H1 (cell line): Measurements from ENCODE around the gene NTNG2. TPM values are rescaled to one million over a fixed set of nuclear protein-coding genes. Genes with fewer than 3 reads are reported as not detected.
A peak's percentile ranks its signal among the peaks of the same experiment; 100 is the strongest.

ENCODE experiments used
- CTCF ChIA-PET: fragments of 300-600 bp; sonication (Branson Sonifier 250); formaldehyde crosslinking; loops from one replicate; lab custom pipeline; 2021; ENCODE audit not compliant: partially characterized antibody; lab: Charles Lee
- POLR2A ChIA-PET: fragments of 300-600 bp; sonication (Branson Sonifier 250); formaldehyde crosslinking; loops from one replicate; lab custom pipeline; 2021; ENCODE audit warnings: inconsistent platforms; ENCODE audit not compliant: partially characterized antibody; lab: Charles Lee
- DNase-seq, 2 experiments: peaks; one replicate each; pipeline versions ENCODE4 v3.0.0 to v3.0.0-alpha.2; 2010 to 2022; ENCODE audit warnings: low spot score in 2 of 2, low read depth in 1 of 2, mixed read lengths in 1 of 2
- FAIRE-seq: peaks from 2 replicates; lab custom pipeline; 2011; peaks lifted over from hg19 to GRCh38; lab: Jason Lieb, UNC
- H2AFZ ChIP-seq: 2 replicates; pipeline ENCODE4 v1.8.1; 2012; ENCODE audit warnings: low read length, inconsistent platforms
- H2AK5ac ChIP-seq: 2 replicates; pipeline ENCODE4 v1.6.1; 2013; ENCODE audit warnings: low read depth, low read length
- H2BK120ac ChIP-seq: replicated peaks from 2 replicates; pipeline ENCODE3; 2013; ENCODE audit warnings: low read depth, low read length, inconsistent platforms
- H2BK12ac ChIP-seq: 2 replicates; pipeline ENCODE4 v1.6.1; 2013; ENCODE audit warnings: low read depth, low read length
- H2BK15ac ChIP-seq: 2 replicates; pipeline ENCODE4 v1.6.1; 2013; ENCODE audit warnings: low read length
- H2BK20ac ChIP-seq: 2 replicates; pipeline ENCODE4 v1.6.1; 2013; ENCODE audit warnings: low read length
- H2BK5ac ChIP-seq: 2 replicates; pipeline ENCODE4 v1.6.1; 2013; ENCODE audit warnings: low read depth, low read length
- H3K14ac ChIP-seq: 2 replicates; pipeline ENCODE4 v1.6.1; 2013; ENCODE audit warnings: inconsistent platforms; ENCODE audit not compliant: insufficient read length
- H3K18ac ChIP-seq: 2 replicates; pipeline ENCODE4 v1.6.1; 2013; ENCODE audit warnings: low read length; ENCODE audit errors: extremely low read depth
- H3K23ac ChIP-seq: 2 replicates; pipeline ENCODE4 v1.6.1; 2013; ENCODE audit warnings: inconsistent platforms; ENCODE audit not compliant: insufficient read length
- H3K23me2 ChIP-seq: 2 replicates; pipeline ENCODE4 v1.6.1; 2013; ENCODE audit warnings: low read depth, low read length
- H3K27ac ChIP-seq: 2 replicates; pipeline ENCODE4 v1.6.1; 2011; ENCODE audit warnings: low read depth, low read length, inconsistent platforms
- H3K27me3 ChIP-seq, 4 experiments: replicated peaks in 1 of 4; 1 replicate in 1 of 4; 2 replicates in 3 of 4; pipeline versions ENCODE4 v1.6.1 to v1.8.1; 2011 to 2013; ENCODE audit warnings: low read length in 3 of 4, mild to moderate bottlenecking in 3 of 4, inconsistent platforms in 2 of 4, mixed read lengths in 2 of 4, moderate library complexity in 1 of 4; ENCODE audit not compliant: control insufficient read depth in 3 of 4, insufficient read depth in 3 of 4; ENCODE audit errors: extremely low read depth in 1 of 4
- H3K36me3 ChIP-seq, 4 experiments: 2 replicates each; pipeline versions ENCODE4 v1.6.1 to v1.8.1; 2011 to 2013; ENCODE audit warnings: mild to moderate bottlenecking in 4 of 4, low read length in 3 of 4, moderate library complexity in 2 of 4, control low read depth in 1 of 4, inconsistent platforms in 1 of 4; ENCODE audit not compliant: insufficient read depth in 4 of 4, control insufficient read depth in 2 of 4
- H3K4ac ChIP-seq: replicated peaks from 2 replicates; pipeline ENCODE3; 2013; ENCODE audit warnings: low read length, low read depth, mixed read lengths, inconsistent platforms; ENCODE audit not compliant: insufficient read length
- H3K4me1 ChIP-seq, 4 experiments: replicated peaks in 1 of 4; 1 replicate in 1 of 4; 2 replicates in 3 of 4; pipeline versions ENCODE4 v1.6.1 to v1.8.1; 2011 to 2013; ENCODE audit warnings: low read length in 3 of 4, inconsistent platforms in 2 of 4, mixed read lengths in 1 of 4; ENCODE audit not compliant: insufficient read depth in 4 of 4, control insufficient read depth in 3 of 4
- H3K4me2 ChIP-seq, 2 experiments: 2 replicates each; pipeline versions ENCODE4 v1.6.1 to v1.8.1; 2011 to 2013; ENCODE audit warnings: low read depth in 2 of 2, low read length in 2 of 2, control low read depth in 1 of 2, inconsistent platforms in 1 of 2, mild to moderate bottlenecking in 1 of 2; ENCODE audit not compliant: insufficient read depth in 1 of 2
- H3K4me3 ChIP-seq, 4 experiments: fragments of 200-600, 300-600 bp in 1 of 4; sonication (generic), shearing (Covaris generic), sonication (Bioruptor Twin) in 1 of 4; 2 replicates each; pipeline versions ENCODE4 v1.5.1 to v1.8.1; 2011 to 2016; ENCODE audit warnings: low read length in 4 of 4, low read depth in 3 of 4, control low read depth in 2 of 4, inconsistent platforms in 2 of 4, mild to moderate bottlenecking in 2 of 4, mixed read lengths in 1 of 4, moderate library complexity in 1 of 4; ENCODE audit not compliant: insufficient read depth in 2 of 4; ENCODE audit errors: extremely low read depth in 1 of 4
- H3K56ac ChIP-seq: replicated peaks from 2 replicates; pipeline ENCODE3; 2013; ENCODE audit warnings: low read depth, mild to moderate bottlenecking, mixed read lengths, low read length, inconsistent platforms; ENCODE audit not compliant: insufficient read length
- H3K79me1 ChIP-seq: 2 replicates; pipeline ENCODE4 v1.6.1; 2013; ENCODE audit warnings: low read depth, low read length, control low read depth
- H3K79me2 ChIP-seq, 2 experiments: 2 replicates each; pipeline versions ENCODE4 v1.6.1 to v1.8.1; 2012 to 2013; ENCODE audit warnings: low read length in 2 of 2, mild to moderate bottlenecking in 2 of 2, inconsistent platforms in 1 of 2; ENCODE audit not compliant: insufficient read depth in 2 of 2, control insufficient read depth in 1 of 2
- H3K9ac ChIP-seq, 4 experiments: replicated peaks in 1 of 4; 1 replicate in 1 of 4; 2 replicates in 3 of 4; pipeline versions ENCODE4 v1.6.1 to v1.8.1; 2011 to 2013; ENCODE audit warnings: low read depth in 3 of 4, low read length in 3 of 4, control low read depth in 2 of 4, mild to moderate bottlenecking in 2 of 4, moderate library complexity in 2 of 4, inconsistent platforms in 1 of 4; ENCODE audit errors: extremely low read depth in 1 of 4
- H3K9me3 ChIP-seq, 2 experiments: 2 replicates each; pipeline versions ENCODE4 v1.6.1 to v1.8.1; 2012 to 2013; ENCODE audit warnings: mild to moderate bottlenecking in 2 of 2, moderate library complexity in 2 of 2, control low read depth in 1 of 2, inconsistent platforms in 1 of 2, low read depth in 1 of 2, low read length in 1 of 2, mixed read lengths in 1 of 2; ENCODE audit not compliant: insufficient read depth in 2 of 2
- H4K20me1 ChIP-seq, 2 experiments: replicated peaks in 1 of 2; 2 replicates each; pipeline versions ENCODE3 to v1.8.1; 2011 to 2013; ENCODE audit warnings: inconsistent platforms in 2 of 2, low read length in 2 of 2, mild to moderate bottlenecking in 1 of 2; ENCODE audit not compliant: insufficient read depth in 2 of 2, control insufficient read depth in 1 of 2
- H4K5ac ChIP-seq: 2 replicates; pipeline ENCODE4 v1.6.1; 2013; ENCODE audit warnings: low read length, low read depth, mixed read lengths, inconsistent platforms; ENCODE audit not compliant: insufficient read length
- H4K8ac ChIP-seq: 2 replicates; pipeline ENCODE4 v1.8.0; 2013; ENCODE audit warnings: mild to moderate bottlenecking, moderate library complexity, low read length, inconsistent platforms; ENCODE audit not compliant: insufficient read depth; ENCODE audit errors: extremely low read depth
- H4K91ac ChIP-seq: replicated peaks from 2 replicates; pipeline ENCODE3; 2013; ENCODE audit warnings: low read length, mixed read lengths, inconsistent platforms; ENCODE audit not compliant: insufficient read length
- EGR1 ChIP-seq: IDR thresholded peaks from 2 replicates; pipeline ENCODE4 v1.6.1; 2011; ENCODE audit warnings: low read depth, low read length, borderline replicate concordance
- GABPA ChIP-seq: IDR thresholded peaks from 2 replicates; pipeline ENCODE4 v1.6.1; 2011; ENCODE audit warnings: mild to moderate bottlenecking, low read length, moderate library complexity, borderline replicate concordance; ENCODE audit not compliant: insufficient read depth
- HDAC2 ChIP-seq, 2 experiments: fragments of 300-600 bp in 1 of 2; sonication (generic) in 1 of 2; IDR thresholded peaks; 2 replicates each; pipeline ENCODE4 v1.6.1; 2011 to 2012; ENCODE audit warnings: low read depth in 2 of 2, low read length in 2 of 2, mild to moderate bottlenecking in 2 of 2, moderate library complexity in 2 of 2, borderline replicate concordance in 1 of 2, inconsistent platforms in 1 of 2
- SP2 ChIP-seq: IDR thresholded peaks from 2 replicates; pipeline ENCODE4 v1.6.1; 2012; ENCODE audit warnings: mild to moderate bottlenecking, low read length, inconsistent platforms
- TEAD4 ChIP-seq: IDR thresholded peaks from 2 replicates; pipeline ENCODE4 v1.6.1; 2012; ENCODE audit warnings: low read depth, low read length, inconsistent platforms, mixed read lengths
- WGBS, 2 experiments: shearing (Covaris generic) in 1 of 2; methylation state at CpG; one replicate each; pipeline versions ENCODE4 v1.1.6 to v1.1.7; 2013 to 2015; ENCODE audit warnings: low lambda C conversion rate in 2 of 2, mixed read lengths in 2 of 2, inconsistent platforms in 1 of 2, low coverage in 1 of 2, missing lambda C conversion rate in 1 of 2; ENCODE audit not compliant: insufficient replicate concordance in 2 of 2, insufficient coverage in 1 of 2, insufficient read length in 1 of 2; ENCODE audit errors: extremely low coverage in 1 of 2, missing lambda C conversion rate in 1 of 2; 5-methylcytosine and 5-hydroxymethylcytosine counted together
- polyA plus RNA-seq, 7 experiments: library from polyadenylated mRNA; depleted of rRNA in 3 of 7; stranded (reverse) in 5 of 7; unstranded in 2 of 7; fragments of >200 nt in 5 of 7; fragments of 200-250 nt in 2 of 7; gene quantifications; 1 replicate in 5 of 7; 2 replicates in 1 of 7; 4 replicates in 1 of 7; pipeline versions ENCODE4 v1.2.1 to v1.2.3, GENCODE V29; 2011 to 2013; ENCODE audit warnings: missing spikeins in 2 of 7, mixed read lengths in 2 of 7
- total RNA-seq: library from RNA; stranded (reverse); fragmentation: NEBNext Ultra II Directional; extraction: Animal tissue kit (Norgen Biotek cat#: 25700); gene quantifications from 2 replicates; pipeline ENCODE4 v1.2.1, GENCODE V29; 2021

NTNG2 gene
- total and polyA plus RNA-seq, 2 of the 8 experiments (the other 6 are each of a cell fraction or from before 2014, with no cell fraction given), result 1.4 to 1.5 TPM

DNA sequence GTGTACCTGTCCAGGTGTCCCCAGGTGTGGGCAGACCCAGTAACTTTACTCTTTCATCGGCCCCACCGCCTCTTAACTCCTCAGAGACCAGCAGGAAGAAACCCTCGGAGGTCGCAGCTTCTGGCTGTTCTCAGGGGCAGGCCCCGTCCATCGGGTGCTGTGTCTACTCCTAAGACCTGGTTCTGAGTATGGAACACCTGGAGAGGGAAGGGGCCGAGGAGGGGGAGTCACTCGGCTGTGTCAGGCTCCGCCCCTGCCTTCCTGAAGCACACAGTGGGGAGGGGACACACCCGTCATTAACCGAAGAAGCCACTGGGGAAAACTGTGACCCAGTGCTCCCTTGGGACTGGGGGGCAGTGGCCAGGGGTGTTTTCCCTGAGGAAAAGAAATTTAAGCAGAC, 22.3 kb downstream of the NTNG2 start:
- Histone ChIP-seq H4K8ac (no peak overlapping the region), H4K91ac (no peak overlapping the region), H3K4me1 (peaks cover 8 to 53% (median 35%) of the 10 kb centered on the region in 4 experiments), H3K27me3 (peaks cover 0 to 23% (median 16%) of the 10 kb centered on the region in 4 experiments; a peak in 6 of 7 replicates), H4K5ac (no peak overlapping the region), H2BK15ac (no peak overlapping the region), H3K9me3 (no peaks in the 10 kb centered on the region), H3K18ac (peak overlapping the region; percentile 78), H3K27ac (no peak overlapping the region), H3K23ac (no peak overlapping the region), H3K79me1 (no peaks in the 10 kb centered on the region), H2AFZ (no peak overlapping the region), H3K4me2 (peak overlapping the region; percentile 4 to 24; a peak in 3 of 4 replicates), H3K56ac (no peak overlapping the region), H3K79me2 (no peaks in the 10 kb centered on the region), H3K23me2 (no peaks in the 10 kb centered on the region), H3K4ac (no peak overlapping the region), H3K9ac (no peak overlapping the region), H2BK5ac (0 out of 2 replicates have a peak overlapping the region, but pooled peaks have one; percentile 7), H3K36me3 (no peaks in the 10 kb centered on the region), H2BK20ac (no peak overlapping the region), H3K14ac (no peak overlapping the region), H3K4me3 (no peak overlapping the region), H2AK5ac (no peak overlapping the region), H2BK12ac (no peak overlapping the region), H4K20me1 (no peaks in the 10 kb centered on the region), H2BK120ac (no peak overlapping the region)
- DNase-seq (no peak), FAIRE-seq (no peak)
- TF ChIP-seq EGR1, result no peak
- no peak for TF ChIP-seq TEAD4
- no peak for TF ChIP-seq GABPA
- no peak for TF ChIP-seq SP2
- TF ChIP-seq HDAC2 (IDR thresholded peaks at IDR 0.05; ENCODE audit: borderline replicate concordance in 1 of 2, low read depth in 2 of 2, low read length in 2 of 2), result no peak
- ChIA-PET POLR2A (interaction anchor here (1.4 to 1.5 kb wide), 2 partner anchors 18 to 21 kb away, joined by 3 read pairs; no protein-coding TSS in a partner anchor), CTCF (interaction anchor here (0.8 to 15.4 kb wide), 15 partner anchors 15 to 395 kb away, joined by 3 to 203 read pairs (median 4); no protein-coding TSS in a partner anchor)
- 67% methylated on average over 10 of the region's 11 CpGs; no CpG with 5 or more reads in 1 of the 2 experiments for WGBS, 2 experiments
